ENCODE results near the gene PLD4.

Gene PLD4

GRCh38 chr14:104980611-104981531 lies 56.2 kb downstream of the PLD4 start:
- H3K27ac ChIP-seq: peak overlapping the region; percentile 67
- TF ChIP-seq, protein P1, sequence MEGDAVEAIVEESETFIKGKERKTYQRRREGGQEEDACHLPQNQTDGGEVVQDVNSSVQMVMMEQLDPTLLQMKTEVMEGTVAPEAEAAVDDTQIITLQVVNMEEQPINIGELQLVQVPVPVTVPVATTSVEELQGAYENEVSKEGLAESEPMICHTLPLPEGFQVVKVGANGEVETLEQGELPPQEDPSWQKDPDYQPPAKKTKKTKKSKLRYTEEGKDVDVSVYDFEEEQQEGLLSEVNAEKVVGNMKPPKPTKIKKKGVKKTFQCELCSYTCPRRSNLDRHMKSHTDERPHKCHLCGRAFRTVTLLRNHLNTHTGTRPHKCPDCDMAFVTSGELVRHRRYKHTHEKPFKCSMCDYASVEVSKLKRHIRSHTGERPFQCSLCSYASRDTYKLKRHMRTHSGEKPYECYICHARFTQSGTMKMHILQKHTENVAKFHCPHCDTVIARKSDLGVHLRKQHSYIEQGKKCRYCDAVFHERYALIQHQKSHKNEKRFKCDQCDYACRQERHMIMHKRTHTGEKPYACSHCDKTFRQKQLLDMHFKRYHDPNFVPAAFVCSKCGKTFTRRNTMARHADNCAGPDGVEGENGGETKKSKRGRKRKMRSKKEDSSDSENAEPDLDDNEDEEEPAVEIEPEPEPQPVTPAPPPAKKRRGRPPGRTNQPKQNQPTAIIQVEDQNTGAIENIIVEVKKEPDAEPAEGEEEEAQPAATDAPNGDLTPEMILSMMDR (conservative IDR thresholded peaks at IDR 0.05): no peak

- TF ChIP-seq, protein P1 (conservative IDR thresholded peaks at IDR 0.05): no peak
- no peak overlapping the region for H3K27ac ChIP-seq
These were observed 57.2 kb downstream of the PLD4 start for GRCh38 chr14:104981699-104982541.

GRCh38 chr14:104982548-104983230 lies 58.0 kb downstream of the PLD4 start:
- TF ChIP-seq, protein P1 (conservative IDR thresholded peaks at IDR 0.05): no peak

More at GRCh38 chr14:104982548-104983230, 58.0 kb downstream of the PLD4 start:
- no peak overlapping the region for H3K27ac ChIP-seq

All from VCaP (cell line).